ENCODE measurements around the gene CYP4X1. TPM values are rescaled to one million over a fixed set of nuclear protein-coding genes. Genes with fewer than 3 reads are reported as not detected.
"Not testable (repeated sequence)": the region's sequence is repeated elsewhere in the genome, so short reads cannot be mapped to it uniquely, and the experiment has no call there.

Gene CYP4X1
- total RNA-seq, 1 experiment from 2014 or later: 0.44 TPM

DNA sequence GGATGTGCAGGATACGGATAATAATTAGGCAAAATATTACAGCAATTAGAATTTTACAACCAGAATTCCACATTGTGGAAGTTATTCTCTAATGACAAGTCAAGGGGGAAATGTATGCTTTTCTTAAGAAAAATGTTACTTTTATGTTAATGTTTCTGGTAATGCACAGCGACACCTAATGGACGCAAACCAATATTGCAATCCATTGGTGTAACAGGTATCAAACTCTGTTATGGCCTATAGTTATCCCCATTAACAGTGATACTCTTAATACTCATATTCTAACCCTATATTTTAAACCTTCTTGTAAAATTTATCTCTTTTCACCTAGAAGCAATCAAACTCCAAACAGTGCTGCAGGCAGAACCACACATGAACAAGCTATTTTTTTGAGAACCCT is 65.9 kb downstream of the CYP4X1 start:
- not testable (repeated sequence) for H3K4me3 Mint-ChIP-seq; H2BK120ac ChIP-seq (ENCODE audit: low read depth, low read length, poor library complexity, severe bottlenecking); H3K56ac ChIP-seq (ENCODE audit: insufficient read length, low read depth, low read length); H3K27ac Mint-ChIP-seq; H2BK20ac ChIP-seq (ENCODE audit: low read depth, low read length, poor library complexity, severe bottlenecking); H3K9ac ChIP-seq (ENCODE audit: extremely low read depth, insufficient read length, low read length); H3K23me2 ChIP-seq (ENCODE audit: insufficient read length, low read depth, low read length, poor library complexity, severe bottlenecking); H3K27me3 Mint-ChIP-seq (ENCODE audit: low read depth); H3K4ac ChIP-seq (ENCODE audit: low read depth, low read length); H3K27me3 ChIP-seq (ENCODE audit: insufficient read depth, low read length); H2AFZ ChIP-seq (ENCODE audit: low read length); H2BK12ac ChIP-seq (ENCODE audit: insufficient read length, low read depth, low read length); H2AK5ac ChIP-seq (ENCODE audit: insufficient read length, low read length); H3K18ac ChIP-seq (ENCODE audit: insufficient read length, low read depth, low read length); H3K4me1 ChIP-seq (ENCODE audit: insufficient read depth, low read length); H3K9me3 ChIP-seq (ENCODE audit: control insufficient read depth, low read depth, low read length); H2BK15ac ChIP-seq (ENCODE audit: low read depth, low read length); H3T11ph ChIP-seq (ENCODE audit: low read length); H4K20me1 ChIP-seq (ENCODE audit: control insufficient read depth, insufficient read depth, insufficient read length); H3K4me1 Mint-ChIP-seq; H3K79me2 ChIP-seq (ENCODE audit: insufficient read depth, low read length); H3K79me1 ChIP-seq (ENCODE audit: insufficient read depth, low read depth, low read length, poor library complexity, severe bottlenecking); H3K4me2 ChIP-seq (ENCODE audit: insufficient read depth, insufficient read length, low read length); H4K5ac ChIP-seq (ENCODE audit: insufficient read length, low read depth, low read length); DNase-seq; H3K36me3 Mint-ChIP-seq (ENCODE audit: insufficient read depth in 1 of 3, low read depth in 3 of 3); H3K23ac ChIP-seq (ENCODE audit: insufficient read length, low read depth, low read length); H4K91ac ChIP-seq (ENCODE audit: insufficient read length, low read depth, low read length); H3K14ac ChIP-seq (ENCODE audit: insufficient read depth, low read length); H2BK5ac ChIP-seq (ENCODE audit: insufficient read length, low read length); H3K9me3 Mint-ChIP-seq; H3K27ac ChIP-seq (ENCODE audit: insufficient read length, low read depth, low read length); H4K8ac ChIP-seq (replicated peaks; ENCODE audit: insufficient read length, low read depth, low read length)
- TF ChIP-seq, protein P1, sequence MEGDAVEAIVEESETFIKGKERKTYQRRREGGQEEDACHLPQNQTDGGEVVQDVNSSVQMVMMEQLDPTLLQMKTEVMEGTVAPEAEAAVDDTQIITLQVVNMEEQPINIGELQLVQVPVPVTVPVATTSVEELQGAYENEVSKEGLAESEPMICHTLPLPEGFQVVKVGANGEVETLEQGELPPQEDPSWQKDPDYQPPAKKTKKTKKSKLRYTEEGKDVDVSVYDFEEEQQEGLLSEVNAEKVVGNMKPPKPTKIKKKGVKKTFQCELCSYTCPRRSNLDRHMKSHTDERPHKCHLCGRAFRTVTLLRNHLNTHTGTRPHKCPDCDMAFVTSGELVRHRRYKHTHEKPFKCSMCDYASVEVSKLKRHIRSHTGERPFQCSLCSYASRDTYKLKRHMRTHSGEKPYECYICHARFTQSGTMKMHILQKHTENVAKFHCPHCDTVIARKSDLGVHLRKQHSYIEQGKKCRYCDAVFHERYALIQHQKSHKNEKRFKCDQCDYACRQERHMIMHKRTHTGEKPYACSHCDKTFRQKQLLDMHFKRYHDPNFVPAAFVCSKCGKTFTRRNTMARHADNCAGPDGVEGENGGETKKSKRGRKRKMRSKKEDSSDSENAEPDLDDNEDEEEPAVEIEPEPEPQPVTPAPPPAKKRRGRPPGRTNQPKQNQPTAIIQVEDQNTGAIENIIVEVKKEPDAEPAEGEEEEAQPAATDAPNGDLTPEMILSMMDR (conservative IDR thresholded peaks at IDR 0.05): peak; percentile 68
- no CpG with 5 or more reads among the region's 3 CpGs for WGBS (ENCODE audit: extremely low coverage, insufficient read length, low lambda C conversion rate)
